ENCODE results near the gene WDFY4. TPM values are rescaled to one million over a fixed set of nuclear protein-coding genes. Genes with fewer than 3 reads are reported as not detected.

Gene WDFY4
- polyA plus RNA-seq, 4 donors = under 0.01 to 3.2 (median 0.88) TPM

DNA sequence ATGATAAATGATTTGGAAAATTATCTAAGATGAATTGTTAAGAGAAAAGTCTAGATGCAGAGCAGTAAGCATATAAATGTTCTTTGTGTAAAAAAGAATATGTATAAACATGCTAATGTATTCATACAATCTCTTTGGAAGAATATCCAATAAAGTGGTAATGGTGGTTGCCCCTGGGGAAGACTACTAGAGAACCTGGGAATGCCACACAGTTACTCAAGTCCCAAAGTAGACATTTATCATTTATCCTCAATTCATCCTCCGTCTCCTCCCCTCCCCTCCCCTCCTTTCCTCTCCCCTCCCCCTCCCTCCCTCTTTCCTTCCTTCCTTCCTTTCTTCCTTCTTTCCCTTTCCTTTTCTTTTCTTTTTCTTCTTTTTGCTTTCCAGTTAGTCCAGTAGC, 203.3 kb downstream of the WDFY4 start:
- no peak for DNase-seq
- WGBS, 3 donors = 68 to 85% (median 73%) methylated on average over 1 of the region's 1 CpG
- Histone ChIP-seq H3K27me3 (ENCODE audit: control insufficient read depth in 3 of 3, insufficient read depth in 3 of 3, low read length in 3 of 3) (no peaks in the 10 kb centered on the region), H3K4me3 (ENCODE audit: low read depth in 1 of 3, low read length in 3 of 3) (no peak overlapping the region), H3K36me3 (ENCODE audit: control insufficient read depth in 3 of 3, insufficient read depth in 2 of 3, low read depth in 1 of 3, low read length in 3 of 3) (no peaks in the 10 kb centered on the region), H3K27ac (ENCODE audit: low read depth in 1 of 3, low read length in 2 of 3) (no peak overlapping the region), H3K9me3 (ENCODE audit: control insufficient read depth in 2 of 2, insufficient read depth in 1 of 2, low read depth in 1 of 2, low read length in 1 of 2) (no peaks in the 10 kb centered on the region), H3K4me1 (ENCODE audit: control insufficient read depth in 3 of 3, insufficient read depth in 2 of 3, low read depth in 1 of 3, low read length in 2 of 3) (no peaks in the 10 kb centered on the region)
- no peak for FAIRE-seq

GRCh38 chr10:48890888-48891850, 206.5 kb downstream of the WDFY4 start:
- Histone ChIP-seq H3K36me3 (ENCODE audit: control insufficient read depth in 3 of 3, insufficient read depth in 2 of 3, low read depth in 1 of 3, low read length in 3 of 3) (no peaks in the 10 kb centered on the region), H3K27ac (ENCODE audit: low read depth in 1 of 3, low read length in 2 of 3) (no peak overlapping the region), H3K27me3 (ENCODE audit: control insufficient read depth in 3 of 3, insufficient read depth in 3 of 3, low read length in 3 of 3) (no peaks in the 10 kb centered on the region), H3K4me1 (ENCODE audit: control insufficient read depth in 3 of 3, insufficient read depth in 2 of 3, low read depth in 1 of 3, low read length in 2 of 3) (peaks cover 0 to 2% (median 0%) of the 10 kb centered on the region in 3 donors), H3K4me3 (ENCODE audit: low read depth in 1 of 3, low read length in 3 of 3) (no peak overlapping the region), H3K9me3 (ENCODE audit: control insufficient read depth in 2 of 2, insufficient read depth in 1 of 2, low read depth in 1 of 2, low read length in 1 of 2) (no peaks in the 10 kb centered on the region)
- FAIRE-seq (no peak), DNase-seq (no peak)
- WGBS, 3 donors = 88 to 91% (median 89%) methylated on average over 11 of the region's 11 CpGs

GRCh38 chr10:48894911-48895802, 210.5 kb downstream of the WDFY4 start:
- peak overlapping the region in 1 of 3 donors; percentile 17 for H3K27ac ChIP-seq (ENCODE audit: low read depth in 1 of 3, low read length in 2 of 3)
- 79 to 83% (median 81%) methylated on average over 6 of the region's 6 CpGs for WGBS, 3 donors
- no peak for FAIRE-seq

GRCh38 chr10:48895803-48896195, 211.1 kb downstream of the WDFY4 start:
- 55 to 61% (median 60%) methylated on average over 3 of the region's 3 CpGs for WGBS, 3 donors
- Histone ChIP-seq H3K36me3 (ENCODE audit: control insufficient read depth in 3 of 3, insufficient read depth in 2 of 3, low read depth in 1 of 3, low read length in 3 of 3) (no peaks in the 10 kb centered on the region), H3K4me1 (ENCODE audit: control insufficient read depth in 3 of 3, insufficient read depth in 2 of 3, low read depth in 1 of 3, low read length in 2 of 3) (peaks cover 0 to 4% (median 0%) of the 10 kb centered on the region in 3 donors), H3K27me3 (ENCODE audit: control insufficient read depth in 3 of 3, insufficient read depth in 3 of 3, low read length in 3 of 3) (no peaks in the 10 kb centered on the region), H3K27ac (ENCODE audit: low read depth in 1 of 3, low read length in 2 of 3) (no peak overlapping the region), H3K9me3 (ENCODE audit: control insufficient read depth in 2 of 2, insufficient read depth in 1 of 2, low read depth in 1 of 2, low read length in 1 of 2) (no peaks in the 10 kb centered on the region), H3K4me3 (ENCODE audit: low read depth in 1 of 3, low read length in 3 of 3) (no peak overlapping the region)
- no peak for DNase-seq
- FAIRE-seq = no peak

More at GRCh38 chr10:48894911-48895802, 210.5 kb downstream of the WDFY4 start:
- H3K9me3 ChIP-seq (ENCODE audit: control insufficient read depth in 2 of 2, insufficient read depth in 1 of 2, low read depth in 1 of 2, low read length in 1 of 2) = no peaks in the 10 kb centered on the region
- DNase-seq = no peak
- no peaks in the 10 kb centered on the region for H3K36me3 ChIP-seq (ENCODE audit: control insufficient read depth in 3 of 3, insufficient read depth in 2 of 3, low read depth in 1 of 3, low read length in 3 of 3)
- H3K4me1 ChIP-seq (ENCODE audit: control insufficient read depth in 3 of 3, insufficient read depth in 2 of 3, low read depth in 1 of 3, low read length in 2 of 3) = peaks cover 0 to 4% (median 0%) of the 10 kb centered on the region in 3 donors
- no peak overlapping the region for H3K4me3 ChIP-seq (ENCODE audit: low read depth in 1 of 3, low read length in 3 of 3)
- no peaks in the 10 kb centered on the region for H3K27me3 ChIP-seq (ENCODE audit: control insufficient read depth in 3 of 3, insufficient read depth in 3 of 3, low read length in 3 of 3)

DNA sequence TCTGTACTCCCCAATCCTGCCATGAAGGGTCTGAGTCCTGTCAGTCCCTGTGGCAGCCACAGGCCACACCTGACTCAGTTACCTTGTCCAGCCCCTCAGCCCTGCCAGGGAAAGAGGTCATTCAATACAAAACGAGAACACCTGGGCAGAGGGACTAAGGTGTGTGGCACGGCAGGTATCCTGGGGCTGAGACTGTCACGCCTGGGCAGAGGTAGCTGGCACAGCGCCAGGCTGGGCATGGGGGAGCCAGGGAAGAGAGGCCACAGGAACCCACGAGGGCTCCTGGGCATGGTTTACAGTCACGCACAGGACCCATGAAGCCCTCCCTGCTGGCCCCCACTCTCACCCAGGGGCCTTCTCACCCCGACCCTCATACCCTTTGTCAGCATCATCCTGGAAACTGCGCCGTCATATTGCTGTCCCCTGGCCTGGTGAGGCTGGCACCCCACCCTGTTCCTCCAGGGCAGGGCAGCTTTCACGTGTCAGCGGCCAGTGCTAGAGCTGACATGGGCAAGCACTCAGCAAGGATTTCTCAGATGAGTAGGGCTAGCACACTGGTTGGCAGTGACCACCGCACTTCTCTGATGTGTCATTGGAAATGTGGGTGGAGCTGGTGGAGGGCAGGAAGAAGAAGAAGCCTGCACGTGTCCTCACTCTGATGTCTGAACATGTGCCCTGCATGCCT, 212.2 kb downstream of the WDFY4 start:
- H3K27me3 ChIP-seq (ENCODE audit: control insufficient read depth in 3 of 3, insufficient read depth in 3 of 3, low read length in 3 of 3) = no peaks in the 10 kb centered on the region
- H3K4me1 ChIP-seq (ENCODE audit: control insufficient read depth in 3 of 3, insufficient read depth in 2 of 3, low read depth in 1 of 3, low read length in 2 of 3) = peaks cover 0 to 4% (median 0%) of the 10 kb centered on the region in 3 donors
- H3K27ac ChIP-seq (ENCODE audit: low read depth in 1 of 3, low read length in 2 of 3) = no peak overlapping the region
- FAIRE-seq (no peak), DNase-seq (no peak)
- no peaks in the 10 kb centered on the region for H3K36me3 ChIP-seq (ENCODE audit: control insufficient read depth in 3 of 3, insufficient read depth in 2 of 3, low read depth in 1 of 3, low read length in 3 of 3)
- 61 to 86% (median 64%) methylated on average over 13 of the region's 13 CpGs for WGBS, 3 donors
- peaks cover 0 to 6% of the 10 kb centered on the region in 2 donors for H3K9me3 ChIP-seq (ENCODE audit: control insufficient read depth in 2 of 2, insufficient read depth in 1 of 2, low read depth in 1 of 2, low read length in 1 of 2)
- H3K4me3 ChIP-seq (ENCODE audit: low read depth in 1 of 3, low read length in 3 of 3) = no peak overlapping the region

DNA sequence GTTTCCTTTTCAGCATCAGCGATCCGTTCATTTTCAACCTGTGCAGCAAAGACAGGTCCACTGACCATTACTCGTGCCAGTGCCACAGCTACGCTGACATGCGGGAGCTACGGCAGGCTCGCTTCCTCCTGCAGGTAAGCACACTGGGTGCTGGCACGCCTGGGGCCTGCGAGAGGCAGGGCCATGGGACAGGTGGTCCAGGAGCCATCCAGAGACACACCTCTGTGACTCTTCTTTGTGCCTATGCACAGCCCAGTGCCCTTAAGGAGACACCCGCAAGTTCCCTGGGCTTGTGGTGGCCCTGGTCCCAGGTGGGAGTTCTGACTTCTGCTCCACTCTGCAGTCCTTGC, 212.7 kb downstream of the WDFY4 start:
- no peak for FAIRE-seq
- WGBS, 3 donors = 91 to 95% (median 94%) methylated on average over 10 of the region's 10 CpGs
- no peak for DNase-seq
- Histone ChIP-seq H3K4me1 (ENCODE audit: control insufficient read depth in 3 of 3, insufficient read depth in 2 of 3, low read depth in 1 of 3, low read length in 2 of 3) (peaks cover 0 to 4% (median 0%) of the 10 kb centered on the region in 3 donors), H3K27ac (ENCODE audit: low read depth in 1 of 3, low read length in 2 of 3) (no peak overlapping the region), H3K4me3 (ENCODE audit: low read depth in 1 of 3, low read length in 3 of 3) (no peak overlapping the region), H3K9me3 (ENCODE audit: control insufficient read depth in 2 of 2, insufficient read depth in 1 of 2, low read depth in 1 of 2, low read length in 1 of 2) (peaks cover 0 to 7% of the 10 kb centered on the region in 2 donors), H3K27me3 (ENCODE audit: control insufficient read depth in 3 of 3, insufficient read depth in 3 of 3, low read length in 3 of 3) (no peaks in the 10 kb centered on the region), H3K36me3 (ENCODE audit: control insufficient read depth in 3 of 3, insufficient read depth in 2 of 3, low read depth in 1 of 3, low read length in 3 of 3) (no peaks in the 10 kb centered on the region)

- Histone ChIP-seq H3K4me3 (ENCODE audit: low read depth in 1 of 3, low read length in 3 of 3) (no peak overlapping the region), H3K36me3 (ENCODE audit: control insufficient read depth in 3 of 3, insufficient read depth in 2 of 3, low read depth in 1 of 3, low read length in 3 of 3) (no peaks in the 10 kb centered on the region), H3K27ac (ENCODE audit: low read depth in 1 of 3, low read length in 2 of 3) (no peak overlapping the region), H3K9me3 (ENCODE audit: control insufficient read depth in 2 of 2, insufficient read depth in 1 of 2, low read depth in 1 of 2, low read length in 1 of 2) (peaks cover 0 to 7% of the 10 kb centered on the region in 2 donors), H3K27me3 (ENCODE audit: control insufficient read depth in 3 of 3, insufficient read depth in 3 of 3, low read length in 3 of 3) (no peaks in the 10 kb centered on the region), H3K4me1 (ENCODE audit: control insufficient read depth in 3 of 3, insufficient read depth in 2 of 3, low read depth in 1 of 3, low read length in 2 of 3) (peaks cover 0 to 4% (median 0%) of the 10 kb centered on the region in 3 donors)
- no peak for DNase-seq
- no peak for FAIRE-seq
- WGBS, 3 donors = 85 to 94% (median 93%) methylated on average over 1 of the region's 1 CpG
Observed at GRCh38 chr10:48898426-48898825, 213.8 kb downstream of the WDFY4 start.

DNA sequence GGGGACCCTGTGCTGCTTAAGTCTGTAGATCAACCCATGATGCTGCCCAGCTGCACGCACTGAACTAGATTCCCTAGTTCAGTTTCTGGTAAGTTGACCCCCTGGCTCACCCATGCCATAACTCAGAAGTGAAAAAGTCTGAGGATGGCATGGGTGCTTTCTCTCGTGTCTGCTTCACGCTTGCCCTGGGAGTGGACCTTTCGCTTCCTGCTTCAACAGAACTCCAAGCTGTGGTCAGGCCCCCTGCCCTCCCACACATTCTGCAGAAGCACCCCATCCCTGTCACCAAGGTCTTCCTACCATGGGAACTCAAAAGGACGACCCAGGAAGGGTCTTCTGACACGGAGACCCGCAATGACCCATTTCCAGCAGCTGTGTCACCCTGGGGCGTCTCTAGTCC, 215.1 kb downstream of the WDFY4 start:
- FAIRE-seq (no peak), DNase-seq (no peak)
- peaks cover 0 to 4% (median 0%) of the 10 kb centered on the region in 3 donors for H3K4me1 ChIP-seq (ENCODE audit: control insufficient read depth in 3 of 3, insufficient read depth in 2 of 3, low read depth in 1 of 3, low read length in 2 of 3)
- no peaks in the 10 kb centered on the region for H3K27me3 ChIP-seq (ENCODE audit: control insufficient read depth in 3 of 3, insufficient read depth in 3 of 3, low read length in 3 of 3)
- 79 to 92% (median 82%) methylated on average over 7 to 8 of the region's 8 CpGs for WGBS, 3 donors
- no peak overlapping the region for H3K27ac ChIP-seq (ENCODE audit: low read depth in 1 of 3, low read length in 2 of 3)
- no peaks in the 10 kb centered on the region for H3K36me3 ChIP-seq (ENCODE audit: control insufficient read depth in 3 of 3, insufficient read depth in 2 of 3, low read depth in 1 of 3, low read length in 3 of 3)
- no peak overlapping the region for H3K4me3 ChIP-seq (ENCODE audit: low read depth in 1 of 3, low read length in 3 of 3)
- peaks cover 0 to 7% of the 10 kb centered on the region in 2 donors for H3K9me3 ChIP-seq (ENCODE audit: control insufficient read depth in 2 of 2, insufficient read depth in 1 of 2, low read depth in 1 of 2, low read length in 1 of 2)
